Measurements from ENCODE around the gene BRAP. TPM values are rescaled to one million over a fixed set of nuclear protein-coding genes. Genes with fewer than 3 reads are reported as not detected.
A peak's percentile ranks its signal among the peaks of the same experiment; 100 is the strongest.
"Not testable (repeated sequence)": the region's sequence is repeated elsewhere in the genome, so short reads cannot be mapped to it uniquely, and the experiment has no call there.

Gene BRAP
- 18.8 and 24.4 TPM in 2 replicates for polyA plus RNA-seq (2011; rRNA removed)
- polyA minus RNA-seq (2011; rRNA and poly(A)+ RNA removed): 31.5 and 37.4 TPM in 2 replicates

GRCh38 chr12:111685811-111686573 lies at the start of gene BRAP, which contains the start of gene ACAD10:
BRAP (minus strand) TSS chr12:111685956; CDS start chr12:111685792, 164 bp downstream.
ACAD10 (plus strand) TSS chr12:111686053; CDS start chr12:111692710, 6,657 bp downstream.
- TF ChIP-seq CTCF (IDR thresholded peaks at IDR 0.05; ENCODE audit: low read depth, low read length): no peak
- DNase-seq (ENCODE audit: low read depth, low spot score): peak; percentile 86
- Histone ChIP-seq H3K27ac (ENCODE audit: low read depth, low read length) (peak within 1 kb of the TSS; percentile 74), H3K27me3 (ENCODE audit: control insufficient read depth, insufficient read depth, low read length) (no peaks in the 10 kb centered on the region), H3K9me3 (ENCODE audit: control insufficient read depth, insufficient read depth, low read length) (no peaks in the 10 kb centered on the region; the same call in 1 of the 2 replicates), H3K4me3 (ENCODE audit: low read depth, low read length) (peak within 1 kb of the TSS; percentile 76)
- CTCF ChIA-PET: interaction anchor here (0.6 to 1.7 kb wide), 3 partner anchors 21 to 234 kb away, joined by 4 to 8 read pairs (median 5); no protein-coding TSS in a partner anchor
- POLR2A ChIA-PET: interaction anchor here (0.6 to 1.5 kb wide), 11 partner anchors 12 to 407 kb away, joined by 3 to 7 read pairs (median 4); partner anchors contain the start of gene ALDH2

- no peak for TF ChIP-seq CTCF (IDR thresholded peaks at IDR 0.05; ENCODE audit: low read depth, low read length)
- DNase-seq (ENCODE audit: low read depth, low spot score): no peak
- Histone ChIP-seq H3K4me3 (ENCODE audit: low read depth, low read length) (no peak overlapping the region), H3K27me3 (ENCODE audit: control insufficient read depth, insufficient read depth, low read length) (no peaks in the 10 kb centered on the region), H3K27ac (ENCODE audit: low read depth, low read length) (no peak overlapping the region), H3K9me3 (ENCODE audit: control insufficient read depth, insufficient read depth, low read length) (no peaks in the 10 kb centered on the region)
- ChIA-PET POLR2A (no interaction called here), CTCF (no interaction called here)
Observed at GRCh38 chr12:111733340-111733915, 47.7 kb upstream of the BRAP start.

DNA sequence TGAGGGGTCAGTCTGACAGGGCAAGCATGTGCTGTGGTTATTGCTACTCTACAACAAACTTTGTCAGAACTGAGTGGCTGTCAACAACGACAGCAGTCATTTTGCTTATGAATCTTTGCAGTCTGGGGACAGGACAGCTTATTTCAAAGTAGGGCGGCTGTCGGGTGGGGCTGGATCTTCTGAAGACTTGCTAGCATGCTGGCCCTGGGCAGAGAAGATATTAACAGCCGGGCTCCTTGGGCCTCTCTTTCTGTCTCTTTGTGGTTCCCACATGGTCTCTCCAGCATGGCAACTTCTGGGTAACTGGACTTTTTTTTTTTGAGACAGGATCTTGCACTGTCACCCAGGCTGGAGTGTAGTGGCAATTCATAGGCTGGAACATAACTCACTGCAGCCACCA lies 47.0 kb upstream of the BRAP start:
- CTCF ChIA-PET: no interaction called here
- no peak overlapping the region for H3K27ac ChIP-seq (ENCODE audit: low read depth, low read length)

GRCh38 chr12:111730420-111730819 lies 44.7 kb upstream of the BRAP start:
- TF ChIP-seq CTCF (IDR thresholded peaks at IDR 0.05; ENCODE audit: low read depth, low read length): no peak
- no peak overlapping the region for H3K4me3 ChIP-seq (ENCODE audit: low read depth, low read length)
- no peak overlapping the region for H3K27ac ChIP-seq (ENCODE audit: low read depth, low read length)
- no peak for DNase-seq (ENCODE audit: low read depth, low spot score)
- H3K27me3 ChIP-seq (ENCODE audit: control insufficient read depth, insufficient read depth, low read length): no peaks in the 10 kb centered on the region
- H3K9me3 ChIP-seq (ENCODE audit: control insufficient read depth, insufficient read depth, low read length): no peaks in the 10 kb centered on the region
- ChIA-PET POLR2A (interaction anchor here (0.6 kb wide), 1 partner anchor 1769 kb away, joined by 4 read pairs; no protein-coding TSS in a partner anchor), CTCF (no interaction called here)

More for the DNA sequence above, 47.0 kb upstream of the BRAP start:
- no peak for TF ChIP-seq CTCF (IDR thresholded peaks at IDR 0.05; ENCODE audit: low read depth, low read length)
- no peaks in the 10 kb centered on the region for H3K27me3 ChIP-seq (ENCODE audit: control insufficient read depth, insufficient read depth, low read length)
- no peak overlapping the region for H3K4me3 ChIP-seq (ENCODE audit: low read depth, low read length)
- POLR2A ChIA-PET: no interaction called here
- no peaks in the 10 kb centered on the region for H3K9me3 ChIP-seq (ENCODE audit: control insufficient read depth, insufficient read depth, low read length)
- no peak for DNase-seq (ENCODE audit: low read depth, low spot score)

GRCh38 chr12:111728795-111729194 lies 43.0 kb upstream of the BRAP start:
- no peak overlapping the region for H3K27ac ChIP-seq (ENCODE audit: low read depth, low read length)
- CTCF ChIA-PET: no interaction called here
- H3K9me3 ChIP-seq (ENCODE audit: control insufficient read depth, insufficient read depth, low read length): no peaks in the 10 kb centered on the region
- no peaks in the 10 kb centered on the region for H3K27me3 ChIP-seq (ENCODE audit: control insufficient read depth, insufficient read depth, low read length)
- no peak overlapping the region for H3K4me3 ChIP-seq (ENCODE audit: low read depth, low read length)
- no peak for DNase-seq (ENCODE audit: low read depth, low spot score)
- no peak for TF ChIP-seq CTCF (IDR thresholded peaks at IDR 0.05; ENCODE audit: low read depth, low read length)
- POLR2A ChIA-PET: no interaction called here

DNA sequence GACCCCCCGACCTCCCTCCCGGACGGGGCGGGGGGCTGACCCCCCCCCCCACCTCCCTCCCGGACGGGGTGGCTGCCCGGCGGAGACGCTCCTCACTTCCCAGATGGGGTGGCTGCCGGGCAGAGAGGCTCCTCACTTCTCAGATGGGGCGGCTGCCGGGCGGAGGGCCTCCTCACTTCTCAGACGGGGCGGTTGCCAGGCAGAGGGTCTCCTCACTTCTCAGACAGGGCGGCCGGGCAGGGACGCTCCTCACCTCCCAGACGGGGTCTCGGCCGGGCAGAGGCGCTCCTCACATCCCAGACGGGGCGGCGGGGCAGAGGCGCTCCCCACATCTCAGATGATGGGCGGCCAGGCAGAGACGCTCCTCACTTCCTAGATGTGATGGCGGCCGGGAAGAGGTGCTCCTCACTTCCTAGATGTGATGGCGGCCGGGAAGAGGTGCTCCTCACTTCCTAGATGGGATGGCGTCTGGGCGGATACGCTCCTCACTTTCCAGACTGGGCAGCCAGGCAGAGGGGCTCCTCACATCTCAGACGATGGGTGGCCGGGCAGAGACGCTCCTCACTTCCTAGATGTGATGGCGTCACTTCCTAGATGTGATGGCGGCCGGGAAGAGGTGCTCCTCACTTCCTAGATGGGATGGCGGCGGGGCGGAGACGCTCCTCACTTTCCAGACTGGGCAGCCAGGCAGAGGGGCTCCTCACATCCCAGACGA lies 38.0 kb upstream of the BRAP start:
- DNase-seq (ENCODE audit: low read depth, low spot score); POLR2A ChIA-PET; H3K4me3 ChIP-seq (ENCODE audit: low read depth, low read length); CTCF ChIA-PET; H3K27ac ChIP-seq (ENCODE audit: low read depth, low read length); H3K9me3 ChIP-seq (ENCODE audit: control insufficient read depth, insufficient read depth, low read length); H3K27me3 ChIP-seq (ENCODE audit: control insufficient read depth, insufficient read depth, low read length): not testable (repeated sequence)

All from AG04450 (cell line).